GM18909 (cell line): ENCODE measurements around the gene TUBA4B.
A peak's percentile ranks its signal among the peaks of the same experiment; 100 is the strongest.
"Not testable (repeated sequence)": the region's sequence is repeated elsewhere in the genome, so short reads cannot be mapped to it uniquely, and the experiment has no call there.

Experiments
- ATAC-seq: cut with Tn5 transposase; IDR thresholded peaks from one replicate; pipeline ENCODE4 v1.9.1; 2021; ENCODE audit warnings: mild to moderate bottlenecking; ENCODE audit not compliant: unreplicated experiment, poor library complexity

TUBA4B gene

DNA sequence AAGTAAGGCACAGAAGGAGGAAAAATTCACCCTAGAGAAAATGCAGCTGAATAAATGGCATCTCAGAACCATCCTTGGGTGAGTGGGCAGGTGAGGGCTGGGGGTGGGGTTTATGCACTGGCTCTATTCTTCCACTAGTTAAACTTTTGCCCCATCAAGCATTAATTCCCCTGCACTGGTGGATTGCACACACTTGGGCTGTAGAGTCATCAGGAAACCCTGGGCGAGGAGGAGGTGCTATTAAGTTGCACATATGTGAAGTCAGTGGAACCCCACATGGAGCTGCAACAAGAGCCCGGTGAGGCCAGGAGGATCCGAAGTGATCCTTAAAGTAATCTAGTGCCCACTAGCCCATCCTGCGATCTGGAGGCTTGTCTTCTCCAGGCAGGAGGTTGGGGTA is 19.3 kb downstream of the TUBA4B start:
- ATAC-seq, result no peak

DNA sequence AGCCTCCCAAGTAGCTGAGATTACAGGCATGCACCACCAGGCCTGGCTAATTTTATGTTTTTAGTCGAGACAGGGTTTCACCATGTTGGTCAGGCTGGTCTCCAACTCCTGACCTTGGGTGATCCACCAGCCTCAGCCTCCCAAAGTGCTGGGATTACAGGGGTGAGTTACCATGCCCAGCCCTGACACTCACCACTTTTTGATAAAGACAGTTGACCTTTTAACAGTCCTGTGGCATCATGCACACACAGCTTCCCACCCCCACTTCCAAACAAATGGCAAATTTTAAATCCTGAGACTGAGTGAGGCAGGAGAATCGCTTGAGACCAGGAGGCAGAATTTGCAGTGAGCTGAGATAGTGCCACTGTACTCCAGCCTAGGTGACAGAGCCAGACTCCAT is 20.0 kb downstream of the TUBA4B start:
- ATAC-seq, result no peak

DNA sequence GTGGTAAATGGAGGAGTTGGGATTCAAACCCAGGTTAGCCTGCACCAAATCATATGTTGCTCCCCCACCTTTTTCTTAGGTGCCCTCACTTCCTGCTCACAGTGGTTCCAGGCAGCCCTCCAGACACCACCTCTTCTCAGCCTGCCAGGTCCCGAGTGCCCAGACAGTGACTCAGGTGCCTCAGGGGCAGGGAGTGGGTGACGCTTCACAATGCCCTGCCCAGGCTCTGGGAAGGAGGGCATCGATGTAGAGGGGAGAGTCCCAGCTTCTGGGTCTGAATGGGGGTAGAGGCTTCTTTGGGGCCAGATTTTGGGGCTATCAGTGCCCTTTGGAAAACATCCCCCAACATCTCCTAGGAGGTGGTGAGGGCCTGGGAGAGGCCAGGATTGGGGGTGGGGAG is 20.9 kb downstream of the TUBA4B start:
- no peak for ATAC-seq

GRCh38 chr2:219274361-219274921 is 21.4 kb downstream of the TUBA4B start:
- no peak for ATAC-seq

DNA sequence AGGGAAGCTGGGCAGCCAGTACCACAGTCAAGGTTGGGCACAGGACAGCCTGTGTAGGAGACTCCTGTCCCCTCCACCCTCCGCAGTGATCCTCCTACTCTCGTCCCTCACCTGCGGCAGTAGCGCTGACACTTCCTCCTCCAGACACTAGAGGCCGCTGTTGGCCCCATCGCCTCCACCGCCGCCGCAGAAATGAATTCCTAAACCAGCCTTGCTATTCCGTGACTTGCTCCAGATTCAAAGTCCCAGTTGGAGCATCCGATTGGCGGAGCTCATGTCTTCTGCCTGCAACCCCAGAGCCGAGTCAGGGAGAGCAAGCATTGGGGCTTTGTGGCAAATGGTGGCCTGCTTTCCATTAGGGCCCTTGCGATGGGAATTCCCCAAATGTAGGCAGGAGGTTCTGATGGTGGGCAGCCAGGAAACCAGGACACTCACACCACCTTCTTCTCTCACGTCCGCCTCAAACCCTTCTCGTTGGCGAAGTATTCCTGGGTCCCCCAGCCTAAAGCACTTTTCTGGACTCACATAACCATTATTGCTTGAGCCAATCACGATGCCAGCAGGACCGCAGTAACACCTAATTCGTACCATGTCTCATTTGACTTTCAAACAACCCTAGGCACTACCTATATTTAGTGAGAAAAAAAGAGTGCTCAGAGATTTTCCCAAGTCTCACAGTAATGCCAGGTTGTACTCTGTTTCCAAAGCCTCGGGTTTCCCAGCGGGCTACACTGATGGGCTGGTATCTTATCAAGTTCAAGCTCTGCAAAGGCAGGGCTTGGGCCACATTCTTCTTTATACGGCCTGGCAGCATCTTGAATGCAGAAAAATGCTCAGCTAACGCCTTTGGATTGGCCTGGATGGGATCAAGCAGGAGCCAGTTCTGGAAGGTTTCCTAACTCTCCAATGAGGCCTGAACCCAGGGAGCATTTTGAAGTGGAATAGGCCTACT is 24.9 kb downstream of the TUBA4B start:
- ATAC-seq, result peak; percentile 28

DNA sequence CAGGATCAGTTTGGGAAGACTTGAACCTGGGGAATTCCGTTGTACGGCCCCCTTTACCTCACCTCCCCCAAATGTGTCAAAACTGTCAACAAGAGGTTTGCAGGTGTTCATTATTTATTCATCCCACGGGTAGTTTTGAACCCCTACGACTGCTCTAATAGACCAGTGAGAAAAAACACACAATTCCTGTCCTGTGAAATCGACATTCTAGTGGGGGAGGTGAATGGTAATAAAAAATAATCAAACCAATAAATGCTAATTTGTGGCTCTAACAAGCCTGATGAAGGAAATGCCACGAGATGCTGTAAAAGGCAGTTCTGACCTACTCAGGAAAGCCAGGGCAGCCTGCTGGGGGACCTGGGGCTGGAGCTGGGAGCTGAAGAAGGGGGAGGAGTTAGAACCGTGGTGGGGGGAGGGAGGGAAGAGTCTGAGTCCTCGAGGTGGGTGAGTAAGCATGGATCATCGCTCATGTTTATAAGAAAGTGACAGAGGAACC is 25.7 kb downstream of the TUBA4B start:
- no peak for ATAC-seq

DNA sequence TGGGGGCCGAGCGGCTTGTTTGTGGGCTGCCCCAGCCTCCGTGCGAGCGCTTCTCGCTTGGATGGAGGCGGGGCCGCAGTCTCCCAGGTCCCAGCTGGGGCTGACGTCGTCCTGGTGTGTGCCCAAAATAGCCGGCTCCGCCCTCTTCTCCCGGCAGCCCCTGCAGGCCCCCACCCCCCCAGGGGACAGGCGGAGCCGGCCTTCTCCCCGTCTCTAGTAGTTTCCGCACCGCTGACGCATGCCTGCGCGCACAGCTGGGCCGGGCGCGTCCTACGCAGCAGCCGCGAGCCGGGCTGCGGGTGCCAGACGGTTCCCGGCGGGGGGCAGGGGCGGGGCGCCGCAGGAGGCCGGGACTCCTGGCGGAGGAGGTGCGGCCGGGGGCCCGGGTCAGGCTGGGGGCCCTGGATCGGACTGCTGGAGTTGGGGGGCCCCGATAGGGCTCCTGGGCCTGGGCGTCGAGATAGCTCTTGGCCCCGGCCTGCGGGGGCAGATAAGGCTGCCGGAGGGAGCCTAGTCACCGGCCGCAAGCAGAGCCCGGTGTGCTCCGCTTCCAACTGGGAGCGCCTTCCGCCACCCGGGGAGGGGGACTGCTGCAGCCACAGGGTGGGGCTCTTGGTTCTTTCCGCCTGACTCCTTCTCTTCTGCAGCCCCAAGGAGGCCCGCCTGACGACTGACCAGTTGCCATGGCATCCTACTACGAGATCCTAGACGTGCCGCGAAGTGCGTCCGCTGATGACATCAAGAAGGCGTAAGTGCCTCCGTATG is 26.3 kb downstream of the TUBA4B start, which contains the start of gene DNAJB2:
Gene DNAJB2 (plus strand): TSS at position 216 of the 765 bp plus-strand sequence. CDS start 468 bp downstream, at position 684.
- peak; percentile 88 for ATAC-seq

GRCh38 chr2:219279916-219280516 is 27.0 kb downstream of the TUBA4B start:
- ATAC-seq, result no peak

GRCh38 chr2:219280651-219281050 is 27.6 kb downstream of the TUBA4B start:
- no peak for ATAC-seq

DNA sequence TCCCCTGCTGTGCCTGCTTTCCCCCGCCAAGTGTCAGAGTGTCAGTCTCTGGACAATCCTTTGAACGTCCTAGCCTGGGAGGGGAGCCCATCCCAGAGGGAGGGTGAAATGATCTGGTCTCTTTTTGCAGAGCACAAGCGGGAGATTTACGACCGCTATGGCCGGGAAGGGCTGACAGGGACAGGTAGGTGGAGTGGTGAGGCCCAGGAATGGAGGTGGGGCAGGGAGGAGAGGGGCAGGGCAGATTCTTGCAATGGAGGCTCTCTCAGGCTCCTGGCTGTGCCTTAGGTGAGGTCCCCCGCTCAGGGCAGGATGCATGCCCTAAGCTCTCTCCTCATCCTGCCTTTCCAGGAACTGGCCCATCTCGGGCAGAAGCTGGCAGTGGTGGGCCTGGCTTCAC is 28.5 kb downstream of the TUBA4B start:
- no peak for ATAC-seq

DNA sequence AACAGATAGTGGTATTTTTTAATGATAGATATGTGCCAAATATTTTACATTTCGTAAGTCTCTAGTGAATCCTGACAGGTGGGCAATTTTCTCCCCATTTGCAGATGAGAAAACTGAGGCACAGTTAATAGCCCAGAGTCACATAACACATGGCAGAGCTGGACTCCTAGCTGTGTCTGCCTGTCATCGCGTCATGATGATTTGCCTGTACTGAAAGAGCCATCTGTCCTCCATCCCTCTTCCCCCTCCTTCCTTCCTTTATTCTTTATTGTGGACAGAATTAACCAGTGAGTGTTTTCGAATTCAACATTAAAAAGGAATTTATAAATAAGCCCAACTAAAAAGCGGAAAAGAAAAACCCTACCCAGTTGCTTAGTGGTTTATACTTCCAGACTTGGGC is 29.3 kb downstream of the TUBA4B start:
- ATAC-seq, result no peak

- ATAC-seq, result no peak
These were observed 30.0 kb downstream of the TUBA4B start for GRCh38 chr2:219282943-219283581.

DNA sequence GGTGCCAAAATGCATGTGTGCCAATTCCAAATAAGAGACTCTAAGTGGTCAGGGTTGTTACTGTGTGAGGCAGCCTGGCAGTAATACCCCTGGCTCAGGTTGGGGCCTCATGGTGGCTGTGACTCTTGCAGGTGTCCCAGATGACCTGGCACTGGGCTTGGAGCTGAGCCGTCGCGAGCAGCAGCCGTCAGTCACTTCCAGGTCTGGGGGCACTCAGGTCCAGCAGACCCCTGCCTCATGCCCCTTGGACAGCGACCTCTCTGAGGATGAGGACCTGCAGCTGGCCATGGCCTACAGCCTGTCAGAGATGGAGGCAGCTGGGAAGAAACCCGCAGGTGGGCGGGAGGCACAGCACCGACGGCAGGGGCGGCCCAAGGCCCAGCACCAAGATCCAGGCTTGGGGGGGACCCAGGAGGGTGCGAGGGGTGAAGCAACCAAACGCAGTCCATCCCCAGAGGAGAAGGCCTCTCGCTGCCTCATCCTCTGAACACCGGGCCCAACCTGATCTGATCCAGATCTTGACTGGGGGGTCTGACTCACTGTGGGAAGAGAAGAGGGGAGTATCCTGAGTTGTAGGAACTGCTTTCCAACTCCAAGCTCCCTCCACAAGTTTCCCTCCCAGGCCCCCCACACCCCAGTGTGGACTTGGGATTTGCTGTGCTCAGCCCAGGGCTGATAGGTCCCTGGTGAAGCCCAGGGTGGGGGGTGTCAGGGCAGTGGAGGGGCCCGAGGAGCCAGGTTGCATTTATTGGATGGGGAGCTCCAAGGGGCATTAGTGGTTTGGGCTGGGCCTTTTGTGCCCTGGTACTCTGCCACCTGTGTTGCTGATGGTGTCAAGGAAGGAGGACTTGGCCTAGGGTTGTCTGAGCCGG is 31.7 kb downstream of the TUBA4B start:
- ATAC-seq, result no peak

DNA sequence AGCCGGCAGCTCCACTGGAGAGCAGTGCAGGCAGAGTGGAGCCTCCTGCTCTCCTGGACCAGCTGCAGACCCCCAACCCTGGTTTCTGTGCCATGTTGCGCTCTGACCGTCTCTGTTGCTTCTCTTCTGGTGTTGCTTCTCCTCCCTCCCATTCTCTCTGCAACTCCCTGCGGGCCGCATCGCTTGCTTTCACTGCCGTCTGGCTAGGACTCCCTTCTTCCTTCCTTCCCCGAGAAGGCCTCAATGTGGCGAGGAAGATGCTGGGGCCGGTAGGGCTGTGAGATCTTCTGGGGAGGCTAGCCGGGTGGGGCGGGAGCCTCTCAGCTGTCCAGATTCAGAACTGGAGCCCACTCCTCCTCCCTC is 32.3 kb downstream of the TUBA4B start:
- no peak for ATAC-seq

DNA sequence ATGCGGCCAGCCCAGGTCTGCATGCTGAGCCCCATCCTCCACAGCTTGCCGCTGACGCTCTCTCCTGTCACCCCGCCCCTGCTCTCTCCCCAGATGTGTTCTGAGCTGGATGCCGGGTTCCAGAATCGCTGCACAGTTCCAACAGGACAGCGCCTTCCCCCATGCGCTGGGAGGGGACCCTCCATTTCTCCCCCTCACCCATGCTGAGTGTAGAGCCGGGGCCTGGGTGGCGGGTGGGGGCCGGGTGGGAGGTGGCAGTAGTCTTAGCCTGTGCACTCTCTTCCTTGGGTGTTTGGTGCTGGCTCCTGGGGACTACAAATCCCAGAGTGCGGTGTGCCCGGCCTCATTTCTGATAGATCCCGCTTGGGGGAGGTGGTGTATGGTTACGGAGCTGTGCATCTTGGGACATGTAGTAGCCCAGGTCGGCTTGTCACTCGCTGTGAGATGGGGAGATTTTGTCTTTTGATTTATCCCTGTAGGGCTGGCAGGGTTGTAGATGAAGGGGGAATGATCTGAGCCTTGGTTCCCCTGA is 32.9 kb downstream of the TUBA4B start:
- ATAC-seq, result no peak

DNA sequence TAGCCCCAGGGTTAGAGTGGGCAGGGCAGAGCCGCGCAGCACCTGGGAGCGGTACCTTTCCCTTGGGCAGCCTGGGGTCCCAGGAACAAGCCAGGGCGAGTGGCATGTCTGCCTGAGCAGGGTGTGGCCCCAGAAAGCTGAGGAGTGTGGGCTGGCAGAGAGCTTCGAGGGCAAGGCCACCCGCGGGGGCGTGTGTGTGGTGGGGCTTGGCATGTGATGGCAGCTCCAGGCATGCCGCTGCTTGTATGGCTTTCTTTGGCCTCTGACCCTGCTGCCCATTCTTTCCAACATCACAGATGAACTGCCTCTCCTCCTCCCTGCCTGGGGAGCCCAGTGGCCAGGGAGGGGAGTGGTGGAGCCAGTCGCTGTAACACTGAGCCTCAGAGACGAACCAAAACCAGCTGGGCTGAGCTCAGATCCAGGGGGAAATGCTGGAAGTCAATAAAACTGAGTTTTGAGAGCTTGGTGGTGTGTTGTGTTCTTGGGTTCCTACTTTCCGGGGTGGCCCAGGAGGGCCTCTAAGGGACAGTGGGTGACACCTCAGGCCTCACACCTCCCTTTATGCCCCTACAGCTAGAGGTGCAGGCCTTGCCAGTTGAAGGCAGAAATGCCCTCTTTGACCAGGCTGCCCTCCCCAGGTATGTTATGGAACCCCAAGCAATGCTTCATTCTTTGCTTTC is 33.5 kb downstream of the TUBA4B start:
- ATAC-seq, result no peak

GRCh38 chr2:219287116-219287440 is 34.0 kb downstream of the TUBA4B start:
- not testable (repeated sequence) for ATAC-seq

DNA sequence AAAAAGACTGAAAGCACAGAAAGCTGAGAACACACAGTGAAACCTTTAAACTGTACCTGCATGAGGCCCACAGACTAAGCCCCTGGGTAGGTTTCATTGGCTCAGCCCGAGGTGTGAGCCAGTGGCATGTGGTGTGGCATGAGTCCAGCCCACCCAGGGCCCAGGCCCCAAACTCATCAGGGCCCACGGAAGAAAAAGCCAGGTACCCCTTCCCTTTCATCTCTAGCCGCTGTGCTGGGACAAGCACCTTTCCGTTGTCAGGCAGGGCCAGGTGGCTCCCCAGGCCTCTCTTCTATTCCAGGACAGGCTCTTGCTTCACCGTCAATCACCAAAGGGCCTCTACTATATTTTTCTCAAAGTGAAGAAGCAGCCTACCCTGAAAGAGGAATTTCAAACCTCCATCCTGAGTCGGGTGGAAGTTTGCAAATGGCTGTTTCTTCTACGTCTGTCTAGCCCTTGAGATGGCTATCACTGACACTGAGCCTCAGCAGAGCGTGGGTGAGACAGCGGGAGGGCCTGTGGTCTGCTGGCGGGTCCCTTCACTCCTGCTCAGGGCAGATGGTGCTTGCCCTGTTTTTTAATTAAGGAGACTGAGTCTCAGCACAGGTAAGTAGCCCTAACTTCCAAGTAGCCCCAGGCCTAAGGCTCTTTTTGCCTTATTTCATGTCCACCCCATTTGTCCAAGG is 34.7 kb downstream of the TUBA4B start:
- ATAC-seq, result no peak
